Measurements from ENCODE around the gene TBC1D3I. TPM values are rescaled to one million over a fixed set of nuclear protein-coding genes. Genes with fewer than 3 reads are reported as not detected.
"Not testable (repeated sequence)": the region's sequence is repeated elsewhere in the genome, so short reads cannot be mapped to it uniquely, and the experiment has no call there.

Gene TBC1D3I
- total RNA-seq, 2 experiments from 2014 or later = 0.28 TPM; not detected in 1

GRCh38 chr17:36215406-36216308 is 48.7 kb downstream of the TBC1D3I start:
- H3K9me3 Mint-ChIP-seq (ENCODE audit: low read depth); CTCF ChIA-PET; POLR2A ChIA-PET; H3K4me1 Mint-ChIP-seq; H3K36me3 Mint-ChIP-seq (ENCODE audit: low read depth); DNase-seq; intact Hi-C loops (cut with DNase I, micrococcal nuclease); H3K4me3 Mint-ChIP-seq; H3K27ac Mint-ChIP-seq; ATAC-seq: not testable (repeated sequence)
- H3K27me3 Mint-ChIP-seq = peaks cover 12% of the 10 kb centered on the region

- Mint-ChIP-seq H3K9me3 (ENCODE audit: low read depth) (no peaks in the 10 kb centered on the region), H3K36me3 (ENCODE audit: low read depth) (no peaks in the 10 kb centered on the region), H3K4me3 (no peak overlapping the region), H3K4me1 (no peaks in the 10 kb centered on the region), H3K27ac (no peak overlapping the region), H3K27me3 (peaks cover 13% of the 10 kb centered on the region)
- intact Hi-C loops (cut with DNase I, micrococcal nuclease) = no loop called here
- POLR2A ChIA-PET = no interaction called here
- no peak for ATAC-seq
- DNase-seq = no peak
- CTCF ChIA-PET = no interaction called here
Measured at GRCh38 chr17:36214918-36215317, 49.5 kb downstream of the TBC1D3I start.

DNA sequence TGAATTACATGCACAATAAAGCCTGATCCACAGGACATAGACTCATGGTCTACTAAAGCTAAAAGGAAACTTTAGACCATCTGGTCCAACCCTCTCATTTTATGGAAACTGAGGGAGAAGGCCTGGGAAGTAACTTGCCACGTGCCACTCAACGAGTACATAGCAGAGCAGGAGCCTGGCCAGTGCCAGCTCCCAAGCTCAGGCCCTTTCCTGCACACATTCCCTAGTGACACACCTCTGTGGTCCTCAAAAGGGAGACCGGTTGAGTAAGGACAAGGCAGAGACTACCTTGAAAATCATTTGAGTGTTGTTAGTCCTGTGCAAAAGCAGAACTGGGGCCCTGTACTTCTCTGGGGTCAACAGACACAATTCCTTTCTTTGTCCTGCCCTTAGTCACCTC is 50.7 kb downstream of the TBC1D3I start:
- Mint-ChIP-seq H3K27ac (no peak overlapping the region), H3K9me3 (ENCODE audit: low read depth) (no peaks in the 10 kb centered on the region), H3K27me3 (peaks cover 12% of the 10 kb centered on the region), H3K4me3 (no peak overlapping the region), H3K4me1 (no peaks in the 10 kb centered on the region), H3K36me3 (ENCODE audit: low read depth) (no peaks in the 10 kb centered on the region)
- CTCF ChIA-PET = no interaction called here
- intact Hi-C loops (cut with DNase I, micrococcal nuclease) = no loop called here
- POLR2A ChIA-PET = no interaction called here
- no peak for ATAC-seq
- DNase-seq = no peak

DNA sequence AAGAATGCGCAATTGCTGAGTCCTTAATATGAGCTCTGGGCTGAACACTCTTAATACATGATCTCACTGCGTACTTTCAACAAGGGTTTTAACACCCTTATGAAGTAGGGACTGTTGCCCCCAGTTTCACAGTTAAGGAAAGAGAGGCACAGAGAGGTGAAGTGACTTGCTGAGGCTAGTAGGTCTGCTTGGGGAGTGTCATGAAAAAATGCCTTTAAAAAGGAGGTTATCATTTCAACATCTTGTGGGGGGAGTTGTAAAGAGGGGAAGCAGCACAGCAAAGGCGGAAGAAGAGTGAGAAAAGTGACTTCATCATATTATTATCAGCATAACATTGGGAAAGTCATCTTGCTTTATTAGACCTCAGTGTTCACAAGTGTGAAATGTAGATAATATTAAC is 51.4 kb downstream of the TBC1D3I start:
- CTCF ChIA-PET = no interaction called here
- DNase-seq (no peak), ATAC-seq (no peak)
- Mint-ChIP-seq H3K36me3 (ENCODE audit: low read depth) (no peaks in the 10 kb centered on the region), H3K9me3 (ENCODE audit: low read depth) (no peaks in the 10 kb centered on the region), H3K4me3 (no peak overlapping the region), H3K4me1 (no peaks in the 10 kb centered on the region), H3K27me3 (peaks cover 9% of the 10 kb centered on the region), H3K27ac (no peak overlapping the region)
- intact Hi-C loops (cut with DNase I, micrococcal nuclease) = no loop called here
- POLR2A ChIA-PET = no interaction called here

DNA sequence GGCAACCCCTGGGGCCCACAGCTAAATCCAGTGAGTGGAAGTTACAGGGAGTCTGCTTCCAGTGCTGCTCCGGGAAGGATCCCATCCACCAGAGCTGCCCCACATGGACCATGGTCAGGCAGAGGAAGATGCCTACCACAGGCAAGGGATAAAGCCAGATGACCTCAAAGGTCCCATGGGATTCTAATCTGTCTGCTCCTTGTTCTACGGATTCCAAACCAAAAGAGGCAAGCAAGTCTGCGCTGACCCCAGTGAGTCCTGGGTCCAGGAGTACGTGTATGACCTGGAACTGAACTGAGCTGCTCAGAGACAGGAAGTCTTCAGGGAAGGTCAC is 52.1 kb downstream of the TBC1D3I start:
- ATAC-seq = no peak
- Mint-ChIP-seq H3K27me3 (peaks cover 12% of the 10 kb centered on the region), H3K4me3 (no peak overlapping the region), H3K9me3 (ENCODE audit: low read depth) (no peaks in the 10 kb centered on the region), H3K27ac (no peak overlapping the region), H3K36me3 (ENCODE audit: low read depth) (no peaks in the 10 kb centered on the region), H3K4me1 (no peaks in the 10 kb centered on the region)
- ChIA-PET CTCF (no interaction called here), POLR2A (no interaction called here)
- intact Hi-C loops (cut with DNase I, micrococcal nuclease) = no loop called here
- no peak for DNase-seq

GRCh38 chr17:36211484-36212271 is 52.7 kb downstream of the TBC1D3I start:
- POLR2A ChIA-PET; H3K36me3 Mint-ChIP-seq (ENCODE audit: low read depth); H3K9me3 Mint-ChIP-seq (ENCODE audit: low read depth); ATAC-seq; H3K4me1 Mint-ChIP-seq; DNase-seq; H3K27ac Mint-ChIP-seq; intact Hi-C loops (cut with DNase I, micrococcal nuclease); CTCF ChIA-PET; H3K4me3 Mint-ChIP-seq: not testable (repeated sequence)
- H3K27me3 Mint-ChIP-seq = peaks cover 14% of the 10 kb centered on the region

DNA sequence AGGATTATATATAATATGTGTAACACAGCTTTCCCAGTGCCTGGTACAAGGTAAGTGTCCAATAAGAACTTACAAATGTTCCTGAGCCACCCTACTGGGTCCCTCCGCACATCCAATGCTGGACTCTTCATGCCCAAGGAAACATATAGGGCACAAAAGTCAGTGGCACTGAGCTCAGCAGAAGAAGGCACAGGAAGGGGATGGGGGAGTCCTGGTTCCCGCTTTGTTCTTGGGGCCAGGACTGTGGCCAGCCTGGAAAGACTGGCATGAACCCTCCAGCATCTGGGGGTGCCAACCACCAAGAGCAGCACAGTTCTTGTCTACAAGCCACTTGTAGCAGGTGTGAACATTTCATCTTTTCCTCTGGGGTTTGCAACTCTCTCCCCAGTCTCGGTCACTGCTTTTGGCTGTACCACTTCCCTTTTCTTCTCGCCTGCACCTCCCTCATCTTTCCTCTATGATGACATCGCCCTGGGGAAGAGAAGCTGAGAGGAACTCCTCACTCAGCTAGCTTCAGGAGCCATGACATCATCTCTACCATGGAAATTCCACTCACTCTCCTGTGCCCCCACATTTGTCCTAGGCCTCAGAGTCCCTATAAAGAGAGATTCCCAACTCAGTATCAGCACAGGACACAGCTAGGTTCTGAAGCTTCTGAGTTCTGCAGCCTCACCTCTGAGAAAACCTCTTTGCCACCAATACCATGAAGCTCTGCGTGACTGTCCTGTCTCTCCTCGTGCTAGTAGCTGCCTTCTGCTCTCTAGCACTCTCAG is 53.7 kb downstream of the TBC1D3I start, which contains the start of gene CCL4L2:
CCL4L2 (plus strand) TSS at position 625 of the 773 bp plus-strand sequence.
- H3K27ac Mint-ChIP-seq; CTCF ChIA-PET; H3K4me1 Mint-ChIP-seq; POLR2A ChIA-PET; H3K36me3 Mint-ChIP-seq (ENCODE audit: low read depth); H3K4me3 Mint-ChIP-seq; H3K9me3 Mint-ChIP-seq (ENCODE audit: low read depth); DNase-seq; intact Hi-C loops (cut with DNase I, micrococcal nuclease): not testable (repeated sequence)
- peak; percentile 23 for ATAC-seq
- peaks cover 15% of the 10 kb centered on the region for H3K27me3 Mint-ChIP-seq

- intact Hi-C loops (cut with DNase I, micrococcal nuclease) = no loop called here
Measured at GRCh38 chr17:36209575-36209974, 54.8 kb downstream of the TBC1D3I start.

DNA sequence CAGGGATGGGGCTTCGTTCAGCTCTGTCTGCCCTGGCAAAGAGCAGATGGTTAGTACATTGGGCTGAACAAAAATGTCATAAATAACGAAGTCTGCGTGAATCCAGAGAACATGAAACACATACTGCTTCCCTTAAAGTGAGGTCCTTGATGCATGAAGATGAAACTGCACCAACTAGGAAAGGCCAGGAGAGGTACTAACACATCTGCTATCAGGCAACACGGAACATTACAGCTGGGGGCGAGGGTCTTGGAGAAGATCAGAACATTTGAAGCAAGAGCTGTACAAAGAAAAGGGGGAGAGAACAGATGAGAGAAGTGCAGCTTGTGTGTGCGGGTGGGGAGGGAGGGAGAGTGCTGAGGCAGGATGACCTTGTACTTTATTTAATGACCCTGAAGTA is 57.0 kb downstream of the TBC1D3I start:
- H3K27me3 Mint-ChIP-seq = peaks cover 16% of the 10 kb centered on the region
- POLR2A ChIA-PET; DNase-seq; H3K36me3 Mint-ChIP-seq (ENCODE audit: low read depth); CTCF ChIA-PET; intact Hi-C loops (cut with DNase I, micrococcal nuclease); H3K4me3 Mint-ChIP-seq; H3K27ac Mint-ChIP-seq; H3K9me3 Mint-ChIP-seq (ENCODE audit: low read depth); ATAC-seq; H3K4me1 Mint-ChIP-seq: not testable (repeated sequence)

More at GRCh38 chr17:36209575-36209974, 54.8 kb downstream of the TBC1D3I start:
- Mint-ChIP-seq H3K4me3 (no peak overlapping the region), H3K27me3 (peaks cover 17% of the 10 kb centered on the region), H3K36me3 (ENCODE audit: low read depth) (no peaks in the 10 kb centered on the region), H3K4me1 (no peaks in the 10 kb centered on the region), H3K9me3 (ENCODE audit: low read depth) (no peaks in the 10 kb centered on the region), H3K27ac (no peak overlapping the region)
- POLR2A ChIA-PET = no interaction called here
- no peak for ATAC-seq
- CTCF ChIA-PET = no interaction called here
- no peak for DNase-seq

- peaks cover 15% of the 10 kb centered on the region for H3K27me3 Mint-ChIP-seq
- intact Hi-C loops (cut with DNase I, micrococcal nuclease); H3K27ac Mint-ChIP-seq; H3K4me1 Mint-ChIP-seq; POLR2A ChIA-PET; H3K36me3 Mint-ChIP-seq (ENCODE audit: low read depth); H3K9me3 Mint-ChIP-seq (ENCODE audit: low read depth); ATAC-seq; H3K4me3 Mint-ChIP-seq; CTCF ChIA-PET; DNase-seq: not testable (repeated sequence)
Measured at GRCh38 chr17:36206486-36206821, 57.9 kb downstream of the TBC1D3I start.

DNA sequence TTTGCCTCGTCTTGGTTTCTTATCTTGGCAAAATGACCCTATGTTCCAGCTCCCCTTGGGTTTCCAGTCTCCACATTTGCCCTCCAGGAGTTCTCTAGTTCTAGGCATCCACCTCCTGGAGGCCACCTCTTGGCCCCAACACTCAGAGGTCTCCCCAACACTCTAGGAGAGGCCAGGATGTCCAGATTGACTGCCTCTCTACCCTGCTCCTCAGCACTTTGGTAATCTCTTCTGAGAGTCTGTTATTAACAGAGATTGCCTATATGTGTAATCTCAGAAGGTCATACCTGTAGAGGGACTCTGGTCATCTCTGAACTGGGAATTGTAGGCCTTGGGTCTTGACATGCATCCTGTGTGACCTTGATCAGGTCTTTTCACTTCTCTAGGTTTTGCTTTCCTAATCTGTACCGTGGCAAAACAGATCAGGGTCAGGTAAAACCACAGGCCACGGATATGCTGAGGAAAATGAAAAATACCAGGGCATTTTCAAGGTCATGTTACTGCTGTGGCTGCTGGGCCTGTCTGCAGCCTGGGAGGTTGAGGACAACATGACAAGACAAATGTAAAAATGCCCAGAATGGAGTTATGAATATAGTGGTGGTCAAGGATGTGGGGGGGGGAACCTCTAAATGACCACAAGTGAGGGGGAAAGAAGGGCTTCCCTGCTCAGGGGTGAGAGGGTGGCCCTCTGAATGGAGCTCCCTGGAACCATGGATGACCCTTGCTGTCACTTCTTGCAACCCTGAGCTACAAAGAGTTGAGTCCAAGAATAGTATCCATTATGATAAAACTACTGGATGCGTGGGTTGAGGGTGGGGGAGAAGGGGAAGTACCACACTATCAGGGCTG is 58.5 kb downstream of the TBC1D3I start:
- POLR2A ChIA-PET = no interaction called here

More for the DNA sequence above, 58.5 kb downstream of the TBC1D3I start:
- DNase-seq (no peak), ATAC-seq (no peak)
- CTCF ChIA-PET = no interaction called here
- peaks cover 15% of the 10 kb centered on the region for H3K27me3 Mint-ChIP-seq
- H3K9me3 Mint-ChIP-seq (ENCODE audit: low read depth) = no peaks in the 10 kb centered on the region
- peaks cover 2% of the 10 kb centered on the region for H3K4me1 Mint-ChIP-seq
- intact Hi-C loops (cut with DNase I, micrococcal nuclease) = no loop called here
- H3K4me3 Mint-ChIP-seq = no peak overlapping the region
- no peaks in the 10 kb centered on the region for H3K36me3 Mint-ChIP-seq (ENCODE audit: low read depth)
- H3K27ac Mint-ChIP-seq = no peak overlapping the region
